SK-N-MC (cell line): Measurements from ENCODE around the gene GRAMD1B.

Experiments
- DNase-seq: peaks from one replicate; pipeline ENCODE4 v3.0.0-alpha.2; 2011; ENCODE audit warnings: low read depth, low spot score
- H3K27ac ChIP-seq: fragments of 200-600 bp; sonication (generic); 2 replicates; pipeline ENCODE4 v1.5.1; 2016; ENCODE audit warnings: mixed run types
- H3K36me3 ChIP-seq: fragments of 200-600 bp; sonication (generic); 2 replicates; pipeline ENCODE4 v1.6.1; 2017; ENCODE audit warnings: antibody characterized with exemption, low read length, mixed read lengths; ENCODE audit not compliant: insufficient read depth
- H3K4me3 ChIP-seq: fragments of 200-600 bp; sonication (generic); 2 replicates; pipeline ENCODE4 v1.5.1; 2016
- H3K9ac ChIP-seq: fragments of 200-600 bp; sonication (generic); 2 replicates; pipeline ENCODE4 v1.8.0; 2017; ENCODE audit warnings: mixed run types, mixed read lengths; ENCODE audit not compliant: insufficient read length
- H3K9me3 ChIP-seq: fragments of 200-600 bp; sonication (generic); 2 replicates; pipeline ENCODE4 v1.6.1; 2017; ENCODE audit warnings: low read depth, mild to moderate bottlenecking, antibody characterized with exemption, low read length, moderate library complexity, mixed read lengths
- EZH2 ChIP-seq: fragments of 200-600 bp; sonication (generic); IDR thresholded peaks from one replicate; pipeline ENCODE4 v1.6.1; 2017; ENCODE audit warnings: antibody characterized with exemption
- FOXP2 ChIP-seq: optimal IDR thresholded peaks from 2 replicates; pipeline ENCODE3; 2011; ENCODE audit warnings: mild to moderate bottlenecking, moderate library complexity; ENCODE audit not compliant: insufficient read depth; ENCODE audit errors: extremely low read length, control extremely low read depth
- POLR2AphosphoS5 ChIP-seq: IDR thresholded peaks from 2 replicates; pipeline ENCODE4 v1.6.1; 2012; ENCODE audit warnings: mild to moderate bottlenecking, low read depth, low read length, borderline replicate concordance

Gene GRAMD1B

DNA sequence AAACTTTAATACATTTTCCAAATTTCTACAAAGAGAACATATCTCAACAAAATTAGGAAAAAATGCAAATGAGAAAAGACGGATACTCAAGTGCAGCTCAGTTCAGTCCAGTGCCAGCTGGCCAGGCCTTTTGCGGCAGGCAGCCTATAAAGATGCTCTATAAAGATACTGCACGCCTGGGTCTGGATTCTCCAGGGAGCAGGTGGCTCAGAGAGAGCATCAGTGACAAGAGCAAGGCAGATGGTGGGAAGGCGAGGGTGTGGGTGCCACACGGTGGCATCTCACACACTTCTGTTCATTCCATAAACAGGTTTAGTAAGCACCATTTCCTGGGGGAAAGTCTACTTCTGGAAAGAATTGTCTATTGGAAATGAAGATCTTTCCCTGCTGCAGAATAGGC, 242.5 kb downstream of the GRAMD1B start:
- TF ChIP-seq EZH2 (no peak), FOXP2 (no peak), POLR2AphosphoS5 (no peak)
- no peaks in the 10 kb centered on the region for H3K9me3 ChIP-seq
- H3K9ac ChIP-seq = no peak overlapping the region
- H3K27ac ChIP-seq = no peak overlapping the region
- no peaks in the 10 kb centered on the region for H3K36me3 ChIP-seq
- no peak for DNase-seq
- no peak overlapping the region for H3K4me3 ChIP-seq

DNA sequence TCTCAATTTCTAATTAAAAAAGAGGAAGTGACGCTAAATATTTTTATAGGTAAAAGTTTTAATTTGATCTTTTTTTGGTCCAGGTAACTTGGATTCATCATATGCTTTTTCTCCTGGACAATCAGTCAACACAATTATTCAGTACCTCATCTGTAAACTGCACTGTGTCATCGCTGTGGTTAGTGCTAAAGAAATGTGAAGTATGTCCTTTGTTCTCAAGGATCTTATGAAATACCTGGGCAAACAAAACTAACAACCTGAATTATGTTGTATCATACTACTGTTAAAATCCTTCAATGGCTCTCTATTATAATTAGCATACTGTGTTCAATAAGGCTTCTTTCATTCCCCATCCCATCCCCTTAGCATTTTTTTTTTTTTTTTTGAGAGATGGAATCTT, 244.2 kb downstream of the GRAMD1B start:
- Histone ChIP-seq H3K9ac (no peak overlapping the region), H3K9me3 (no peaks in the 10 kb centered on the region), H3K27ac (no peak overlapping the region), H3K36me3 (no peaks in the 10 kb centered on the region), H3K4me3 (no peak overlapping the region)
- no peak for TF ChIP-seq FOXP2
- TF ChIP-seq EZH2 = no peak
- no peak for TF ChIP-seq POLR2AphosphoS5
- no peak for DNase-seq
